Lower leg skin (tissue), 3 donors: ENCODE data around the gene PNP.

Experiments used
- POLR2A ChIP-seq, 2 donors: fragments of 450-650 bp; IDR thresholded peaks; one replicate each; pipeline ENCODE4 v1.6.1; 2016 to 2017; ENCODE audit warnings: antibody characterized with exemption in 2 of 2, mild to moderate bottlenecking in 1 of 2, moderate library complexity in 1 of 2
- TF ChIP-seq, protein P1 (sequence below), 3 donors: fragments of 450-650 bp; IDR thresholded peaks; one replicate each; pipeline ENCODE4 v1.5.1; 2016; ENCODE audit warnings: antibody characterized with exemption in 3 of 3, mild to moderate bottlenecking in 3 of 3, moderate library complexity in 2 of 3

DNA sequence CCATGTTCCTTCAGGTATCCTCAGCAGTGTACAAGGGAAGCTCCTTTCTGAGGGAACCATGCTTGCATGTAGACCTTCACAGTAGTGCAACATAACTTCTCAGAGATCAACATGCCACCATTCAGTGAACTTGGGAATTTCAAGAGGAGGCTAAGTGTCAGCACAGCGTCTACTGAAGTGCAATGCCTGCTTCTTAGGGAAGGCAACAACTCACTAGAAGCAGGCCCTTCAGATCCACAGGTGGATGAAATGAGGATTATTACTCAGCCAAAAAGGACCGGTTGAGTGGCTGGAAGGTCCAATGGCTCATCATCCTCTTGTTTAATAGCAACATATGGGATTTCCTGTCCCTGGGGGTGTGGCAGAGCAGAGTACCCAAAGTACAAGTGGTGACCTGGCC is 54.8 kb downstream of the PNP start:
- TF ChIP-seq POLR2A (IDR thresholded peaks at IDR 0.05): no peak
- TF ChIP-seq, protein P1, sequence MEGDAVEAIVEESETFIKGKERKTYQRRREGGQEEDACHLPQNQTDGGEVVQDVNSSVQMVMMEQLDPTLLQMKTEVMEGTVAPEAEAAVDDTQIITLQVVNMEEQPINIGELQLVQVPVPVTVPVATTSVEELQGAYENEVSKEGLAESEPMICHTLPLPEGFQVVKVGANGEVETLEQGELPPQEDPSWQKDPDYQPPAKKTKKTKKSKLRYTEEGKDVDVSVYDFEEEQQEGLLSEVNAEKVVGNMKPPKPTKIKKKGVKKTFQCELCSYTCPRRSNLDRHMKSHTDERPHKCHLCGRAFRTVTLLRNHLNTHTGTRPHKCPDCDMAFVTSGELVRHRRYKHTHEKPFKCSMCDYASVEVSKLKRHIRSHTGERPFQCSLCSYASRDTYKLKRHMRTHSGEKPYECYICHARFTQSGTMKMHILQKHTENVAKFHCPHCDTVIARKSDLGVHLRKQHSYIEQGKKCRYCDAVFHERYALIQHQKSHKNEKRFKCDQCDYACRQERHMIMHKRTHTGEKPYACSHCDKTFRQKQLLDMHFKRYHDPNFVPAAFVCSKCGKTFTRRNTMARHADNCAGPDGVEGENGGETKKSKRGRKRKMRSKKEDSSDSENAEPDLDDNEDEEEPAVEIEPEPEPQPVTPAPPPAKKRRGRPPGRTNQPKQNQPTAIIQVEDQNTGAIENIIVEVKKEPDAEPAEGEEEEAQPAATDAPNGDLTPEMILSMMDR (IDR thresholded peaks at IDR 0.05): no peak
